ENCODE results near the gene TRPM2.

DNA sequence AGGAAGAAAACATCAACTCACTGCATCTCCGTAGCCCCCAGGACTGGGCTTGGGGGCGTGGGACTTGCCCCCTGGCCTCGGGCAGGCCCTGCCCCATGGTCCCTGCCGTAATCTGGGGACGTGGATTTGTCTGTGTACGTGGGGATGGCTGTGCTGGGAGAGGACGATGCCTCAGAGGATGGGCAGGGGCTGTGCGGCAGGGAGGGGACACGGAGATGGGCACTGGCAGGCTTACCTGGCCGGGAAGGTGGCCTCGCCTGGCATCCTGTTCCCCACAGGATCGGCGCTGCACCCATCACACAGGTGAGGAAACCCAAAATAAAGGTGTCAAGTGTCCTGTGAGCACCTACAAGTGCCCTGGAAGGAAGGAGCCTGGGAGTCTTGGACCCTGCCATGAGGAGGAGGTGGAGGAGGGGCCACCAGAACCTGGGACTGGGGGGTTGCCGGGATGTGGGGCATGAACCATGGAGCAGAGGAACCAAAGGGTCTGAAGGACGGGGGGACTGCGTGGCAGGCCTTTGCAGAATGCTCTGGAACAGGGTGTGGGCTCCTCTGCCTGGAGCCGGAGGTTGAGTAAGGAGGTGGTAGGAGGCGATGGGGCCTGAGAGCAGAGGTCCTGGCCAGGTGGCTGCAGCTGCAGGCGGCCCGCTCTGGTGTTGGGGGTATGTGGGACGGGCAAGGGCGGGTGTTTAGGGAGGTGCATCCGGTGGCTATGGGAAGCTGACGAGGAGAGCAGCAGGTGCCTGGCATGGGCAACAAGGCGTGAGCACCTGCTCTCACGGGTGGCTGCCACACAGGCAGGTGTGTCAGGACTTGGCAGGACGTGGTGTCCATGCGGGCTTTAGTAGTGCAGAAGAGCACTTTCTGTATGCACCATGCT is 74.1 kb downstream of the TRPM2 start:
- TF ChIP-seq, protein P1, sequence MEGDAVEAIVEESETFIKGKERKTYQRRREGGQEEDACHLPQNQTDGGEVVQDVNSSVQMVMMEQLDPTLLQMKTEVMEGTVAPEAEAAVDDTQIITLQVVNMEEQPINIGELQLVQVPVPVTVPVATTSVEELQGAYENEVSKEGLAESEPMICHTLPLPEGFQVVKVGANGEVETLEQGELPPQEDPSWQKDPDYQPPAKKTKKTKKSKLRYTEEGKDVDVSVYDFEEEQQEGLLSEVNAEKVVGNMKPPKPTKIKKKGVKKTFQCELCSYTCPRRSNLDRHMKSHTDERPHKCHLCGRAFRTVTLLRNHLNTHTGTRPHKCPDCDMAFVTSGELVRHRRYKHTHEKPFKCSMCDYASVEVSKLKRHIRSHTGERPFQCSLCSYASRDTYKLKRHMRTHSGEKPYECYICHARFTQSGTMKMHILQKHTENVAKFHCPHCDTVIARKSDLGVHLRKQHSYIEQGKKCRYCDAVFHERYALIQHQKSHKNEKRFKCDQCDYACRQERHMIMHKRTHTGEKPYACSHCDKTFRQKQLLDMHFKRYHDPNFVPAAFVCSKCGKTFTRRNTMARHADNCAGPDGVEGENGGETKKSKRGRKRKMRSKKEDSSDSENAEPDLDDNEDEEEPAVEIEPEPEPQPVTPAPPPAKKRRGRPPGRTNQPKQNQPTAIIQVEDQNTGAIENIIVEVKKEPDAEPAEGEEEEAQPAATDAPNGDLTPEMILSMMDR (IDR thresholded peaks at IDR 0.05): no peak
- no peak for TF ChIP-seq POLR2A (IDR thresholded peaks at IDR 0.05)
